Subcutaneous abdominal adipose tissue (tissue), 5 donors: ENCODE measurements around the gene TMCC2.

Experiments
- H3K27ac ChIP-seq: one replicate; pipeline ENCODE4 v1.7.0; 2013; ENCODE audit warnings: low read depth, mild to moderate bottlenecking, inconsistent platforms, low read length, moderate library complexity
- H3K27me3 ChIP-seq, 5 donors: one replicate each; pipeline ENCODE4 v1.7.0; 2013; ENCODE audit warnings: low read length in 5 of 5, inconsistent platforms in 1 of 5; ENCODE audit not compliant: control insufficient read depth in 5 of 5, insufficient read depth in 4 of 5
- H3K36me3 ChIP-seq, 5 donors: one replicate each; pipeline ENCODE4 v1.7.0; 2013; ENCODE audit warnings: low read length in 5 of 5; ENCODE audit not compliant: control insufficient read depth in 5 of 5, insufficient read depth in 5 of 5
- H3K4me1 ChIP-seq, 5 donors: one replicate each; pipeline ENCODE4 v1.7.0; 2013; ENCODE audit warnings: low read length in 5 of 5, mild to moderate bottlenecking in 3 of 5, moderate library complexity in 1 of 5; ENCODE audit not compliant: control insufficient read depth in 5 of 5, insufficient read depth in 5 of 5
- H3K4me3 ChIP-seq, 5 donors: one replicate each; pipeline ENCODE4 v1.7.0; 2013; ENCODE audit warnings: low read length in 5 of 5, low read depth in 1 of 5
- H3K9ac ChIP-seq, 5 donors: one replicate each; pipeline ENCODE4 v1.7.0; 2013; ENCODE audit warnings: low read length in 5 of 5, mild to moderate bottlenecking in 4 of 5, moderate library complexity in 3 of 5
- H3K9me3 ChIP-seq, 5 donors: one replicate each; pipeline ENCODE4 v1.7.0; 2013; ENCODE audit warnings: low read length in 5 of 5; ENCODE audit not compliant: control insufficient read depth in 5 of 5
- donor health status: healthy.
- donor health status: healthy.
- donor health status: healthy.
- donor health status: healthy.
- donor health status: healthy.

Gene TMCC2

DNA sequence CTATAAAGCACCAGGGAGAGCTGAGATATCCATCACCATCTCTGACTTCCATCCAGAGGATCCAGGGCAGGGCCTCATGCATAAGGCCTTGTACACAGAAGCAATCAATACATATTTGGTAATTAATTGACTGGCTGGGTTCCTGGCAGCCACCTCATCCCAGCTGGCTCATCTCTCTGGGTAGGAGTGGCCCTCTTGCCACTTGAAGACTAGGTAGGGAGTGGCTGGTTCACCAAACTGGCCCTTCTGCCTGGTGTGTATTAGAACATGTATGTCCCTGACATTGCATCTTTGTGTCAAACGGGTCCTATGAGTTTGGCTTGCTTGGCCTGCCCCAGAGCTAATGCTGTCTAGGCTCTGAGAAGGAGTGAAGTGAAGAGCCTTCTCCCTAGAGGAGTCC is 82.0 kb downstream of the TMCC2 start:
- Histone ChIP-seq H3K36me3 (peaks cover under 1 to 54% (median 44%) of the 10 kb centered on the region in 5 donors), H3K9ac (no peak overlapping the region), H3K4me3 (no peak overlapping the region), H3K27ac (no peak overlapping the region), H3K9me3 (no peaks in the 10 kb centered on the region), H3K4me1 (peaks cover 0 to 23% (median 14%) of the 10 kb centered on the region in 5 donors), H3K27me3 (no peaks in the 10 kb centered on the region)

DNA sequence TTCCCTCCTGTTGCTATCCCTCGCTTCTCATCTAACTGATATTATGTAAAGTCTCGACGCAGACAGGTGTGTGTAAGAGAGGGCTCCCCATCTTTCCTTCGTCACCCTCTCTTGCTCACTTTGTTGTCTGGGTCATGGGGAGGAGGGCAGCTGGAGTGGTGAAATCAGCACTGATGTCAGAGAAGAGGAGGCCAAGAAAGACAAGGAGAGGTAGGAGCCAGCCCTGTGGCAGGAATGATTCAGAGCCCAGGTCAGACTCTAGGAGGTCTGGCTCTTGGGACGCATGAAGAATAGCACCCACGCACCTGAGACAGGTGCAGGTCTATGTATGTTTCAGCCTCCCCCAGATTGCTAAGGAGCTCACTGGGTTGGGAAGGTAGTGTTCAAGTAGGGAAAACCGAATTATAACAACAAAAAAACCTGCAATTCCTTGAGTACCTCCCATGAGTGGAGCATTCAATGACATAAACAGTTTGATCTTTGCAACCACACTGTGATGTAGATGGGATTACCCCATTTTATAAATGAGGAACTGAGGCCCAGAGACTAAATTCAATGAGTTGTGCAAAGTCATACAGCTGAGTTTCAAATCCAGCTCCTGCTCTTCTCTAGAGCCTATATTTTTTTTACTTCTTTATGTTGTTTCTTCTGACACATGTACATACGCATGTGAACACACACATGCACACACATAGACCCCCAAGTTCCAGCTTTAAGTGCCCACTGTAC is 83.4 kb downstream of the TMCC2 start:
- Histone ChIP-seq H3K4me3 (no peak overlapping the region), H3K9ac (no peak overlapping the region), H3K4me1 (peaks cover 0 to 28% (median 17%) of the 10 kb centered on the region in 5 donors), H3K27me3 (no peaks in the 10 kb centered on the region), H3K9me3 (no peaks in the 10 kb centered on the region), H3K36me3 (peaks cover 0 to 40% (median 34%) of the 10 kb centered on the region in 5 donors), H3K27ac (no peak overlapping the region)

DNA sequence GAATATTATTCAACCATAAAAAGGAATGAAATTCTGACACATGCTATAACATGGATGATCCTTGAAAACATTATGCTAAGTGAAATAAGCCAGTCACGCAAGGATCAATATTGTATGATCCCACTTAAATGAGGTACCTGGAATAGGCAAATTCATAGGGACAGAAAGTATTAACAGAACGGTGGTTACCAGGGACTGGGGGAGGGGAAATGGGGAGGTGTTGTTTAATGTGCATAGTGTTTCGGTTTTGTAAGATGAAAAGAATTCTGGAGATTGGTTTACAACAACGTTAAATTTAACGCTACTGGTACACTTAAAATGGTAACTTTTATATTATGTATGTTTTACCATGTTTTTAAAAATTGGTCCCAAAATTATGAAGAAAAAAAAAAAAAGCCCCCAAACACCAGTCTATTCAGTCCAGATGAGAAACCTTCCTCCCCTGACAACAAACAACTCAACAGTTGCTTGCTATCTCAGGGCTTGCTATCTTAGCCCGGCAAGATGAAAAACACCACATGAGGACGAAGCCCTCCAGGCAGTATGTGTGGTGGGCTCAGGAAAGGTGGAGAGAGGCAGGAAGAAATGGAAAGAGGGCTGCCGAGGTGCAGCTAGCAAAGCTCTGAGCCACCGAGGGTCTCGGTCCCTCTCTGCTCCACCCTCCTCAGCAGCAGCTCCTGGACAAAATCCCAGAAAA is 85.3 kb downstream of the TMCC2 start:
- H3K9ac ChIP-seq, result peak overlapping the region in 1 of 5 donors; percentile 44
- H3K27ac ChIP-seq, result no peak overlapping the region
- H3K27me3 ChIP-seq, result no peaks in the 10 kb centered on the region
- H3K36me3 ChIP-seq, result peaks cover 0 to 21% (median 16%) of the 10 kb centered on the region in 5 donors
- peak overlapping the region in 3 of 5 donors; percentile 9 to 25 (median 23) for H3K4me3 ChIP-seq
- H3K9me3 ChIP-seq, result no peaks in the 10 kb centered on the region
- peaks cover 0 to 45% (median 30%) of the 10 kb centered on the region in 5 donors for H3K4me1 ChIP-seq

DNA sequence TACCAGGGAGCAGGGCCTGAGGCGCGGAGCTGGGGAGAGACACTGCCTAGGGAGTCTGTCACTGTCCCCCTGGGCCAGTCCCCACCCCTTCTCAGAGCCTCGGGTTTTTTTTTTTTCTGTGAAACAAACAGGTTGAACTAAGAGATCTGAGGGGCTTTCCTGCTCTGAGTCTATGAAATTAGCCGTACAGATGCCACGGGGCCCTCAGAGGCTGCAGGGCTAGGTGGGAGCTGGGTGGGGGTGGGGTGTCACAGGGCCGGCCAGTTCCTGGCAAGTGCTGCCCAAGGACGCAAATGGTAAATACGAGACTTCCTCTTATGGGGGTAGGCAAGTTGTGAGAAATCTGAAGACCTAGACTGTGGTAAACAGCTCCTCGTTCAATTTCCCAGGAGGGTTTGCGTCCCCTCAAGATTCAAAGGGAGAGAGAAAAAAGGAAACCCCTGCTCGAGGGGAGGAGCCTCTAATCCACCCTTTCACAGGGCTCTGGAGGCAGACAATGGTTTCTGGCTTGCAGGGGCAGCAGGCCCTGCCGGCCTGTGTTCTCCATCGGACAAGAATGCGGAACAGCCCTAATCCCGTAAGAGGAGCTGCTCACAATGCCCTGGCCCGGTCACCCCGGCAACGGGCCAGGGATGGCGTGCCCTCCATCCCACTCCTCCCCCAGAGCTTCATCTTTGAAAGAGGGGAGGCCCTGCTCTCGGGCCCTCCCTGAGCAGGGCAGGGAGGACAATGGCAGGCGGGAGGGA is 86.0 kb downstream of the TMCC2 start:
- Histone ChIP-seq H3K27ac (no peak overlapping the region), H3K4me3 (peak overlapping the region in 4 of 5 donors; percentile 9 to 25 (median 24)), H3K9ac (peak overlapping the region in 1 of 5 donors; percentile 44), H3K27me3 (no peaks in the 10 kb centered on the region), H3K9me3 (no peaks in the 10 kb centered on the region), H3K36me3 (peaks cover 0 to 19% (median 11%) of the 10 kb centered on the region in 5 donors), H3K4me1 (peaks cover 0 to 52% (median 36%) of the 10 kb centered on the region in 5 donors)

DNA sequence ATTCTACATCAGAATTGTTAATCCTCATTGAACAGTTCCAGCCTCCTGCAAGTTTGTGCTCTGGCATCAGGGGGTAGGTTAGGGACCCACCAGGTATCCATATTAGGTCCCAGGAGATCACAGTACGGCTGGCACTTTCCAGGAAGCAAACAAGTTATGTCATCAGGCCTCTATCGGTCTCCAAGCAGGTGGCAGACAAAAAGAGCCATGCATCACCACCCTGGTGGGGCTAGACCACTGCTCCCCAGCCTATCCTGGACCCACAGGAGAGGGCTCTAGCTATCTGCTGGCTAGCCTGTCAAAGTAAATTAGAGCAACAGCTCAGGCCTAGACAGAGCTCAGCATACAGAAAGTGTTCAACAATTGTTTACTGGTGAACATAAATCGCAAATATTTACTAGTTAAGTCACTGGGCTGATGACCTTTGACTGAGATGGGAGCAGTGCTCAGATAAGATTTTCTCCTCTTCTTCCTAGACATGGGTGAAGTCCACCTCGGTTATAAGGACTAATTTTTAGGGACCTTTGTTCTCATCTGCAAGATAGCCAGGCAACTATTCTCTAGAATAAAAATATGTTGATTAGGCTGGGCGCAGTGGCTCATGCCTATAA is 87.4 kb downstream of the TMCC2 start:
- Histone ChIP-seq H3K9me3 (no peaks in the 10 kb centered on the region), H3K27me3 (no peaks in the 10 kb centered on the region), H3K27ac (no peak overlapping the region), H3K4me3 (no peak overlapping the region), H3K9ac (no peak overlapping the region), H3K4me1 (peaks cover 4 to 65% (median 49%) of the 10 kb centered on the region in 5 donors), H3K36me3 (peaks cover 0 to 12% (median 8%) of the 10 kb centered on the region in 5 donors)

DNA sequence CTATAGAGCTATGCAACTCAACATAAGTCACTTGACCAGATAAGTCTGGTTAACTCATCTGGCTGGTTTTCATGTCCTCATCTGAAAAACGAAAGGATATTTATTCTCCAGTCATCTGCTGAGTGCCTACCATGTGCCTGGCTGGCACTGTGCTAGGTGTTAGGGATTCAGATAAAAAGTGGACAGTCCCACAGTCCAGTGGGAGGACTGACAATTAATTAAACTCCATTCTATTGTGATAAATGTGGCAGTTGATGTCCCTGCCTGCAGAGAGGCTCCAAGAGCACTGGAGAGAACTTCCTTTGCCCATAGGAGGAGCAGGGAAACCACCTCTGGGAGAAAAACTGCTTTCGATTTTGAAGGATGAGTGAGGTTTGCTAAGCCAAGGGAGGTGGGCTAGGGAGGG is 88.4 kb downstream of the TMCC2 start:
- no peak overlapping the region for H3K27ac ChIP-seq
- peaks cover 5 to 70% (median 58%) of the 10 kb centered on the region in 5 donors for H3K4me1 ChIP-seq

DNA sequence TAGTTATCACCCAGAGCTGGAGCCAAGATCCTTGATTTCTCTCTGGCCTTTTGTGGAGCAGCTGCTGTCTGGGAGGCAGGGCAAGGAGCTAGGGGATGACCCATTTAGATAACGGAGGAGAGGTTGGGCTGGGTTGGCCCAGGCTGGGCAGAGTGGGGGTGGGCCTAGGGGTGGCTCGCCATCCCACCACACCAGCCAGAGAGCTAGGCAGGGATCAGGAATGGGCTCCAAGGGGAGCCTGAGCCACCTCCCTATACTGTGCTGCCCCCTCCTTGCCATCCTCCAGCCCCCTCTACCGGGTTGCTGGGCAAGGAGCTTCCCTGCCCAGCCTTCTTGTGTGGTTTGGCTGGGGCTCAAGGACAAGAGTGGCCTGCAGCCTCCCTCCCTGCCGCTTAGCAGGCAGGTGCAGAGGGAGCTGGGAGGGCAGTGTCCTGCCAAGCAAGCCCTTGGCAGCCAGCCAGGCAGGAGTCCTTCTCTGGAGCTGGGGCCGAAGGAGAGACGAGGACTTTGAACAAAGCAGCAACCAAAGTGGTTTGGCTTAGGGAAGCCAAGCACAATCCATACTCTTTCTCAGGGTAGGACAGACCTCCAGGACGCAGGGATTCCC is 89.7 kb downstream of the TMCC2 start:
- no peak overlapping the region for H3K4me3 ChIP-seq
- H3K9ac ChIP-seq, result peak overlapping the region in 1 of 5 donors; percentile 23
- no peaks in the 10 kb centered on the region for H3K36me3 ChIP-seq
- H3K9me3 ChIP-seq, result no peaks in the 10 kb centered on the region
- no peak overlapping the region for H3K27ac ChIP-seq
- H3K27me3 ChIP-seq, result no peaks in the 10 kb centered on the region
- peaks cover 7 to 73% (median 62%) of the 10 kb centered on the region in 5 donors for H3K4me1 ChIP-seq

More for the DNA sequence above, 88.4 kb downstream of the TMCC2 start:
- Histone ChIP-seq H3K9me3 (no peaks in the 10 kb centered on the region), H3K27me3 (no peaks in the 10 kb centered on the region), H3K4me3 (no peak overlapping the region), H3K36me3 (peaks cover 0 to 2% (median 0%) of the 10 kb centered on the region in 5 donors), H3K9ac (no peak overlapping the region)

DNA sequence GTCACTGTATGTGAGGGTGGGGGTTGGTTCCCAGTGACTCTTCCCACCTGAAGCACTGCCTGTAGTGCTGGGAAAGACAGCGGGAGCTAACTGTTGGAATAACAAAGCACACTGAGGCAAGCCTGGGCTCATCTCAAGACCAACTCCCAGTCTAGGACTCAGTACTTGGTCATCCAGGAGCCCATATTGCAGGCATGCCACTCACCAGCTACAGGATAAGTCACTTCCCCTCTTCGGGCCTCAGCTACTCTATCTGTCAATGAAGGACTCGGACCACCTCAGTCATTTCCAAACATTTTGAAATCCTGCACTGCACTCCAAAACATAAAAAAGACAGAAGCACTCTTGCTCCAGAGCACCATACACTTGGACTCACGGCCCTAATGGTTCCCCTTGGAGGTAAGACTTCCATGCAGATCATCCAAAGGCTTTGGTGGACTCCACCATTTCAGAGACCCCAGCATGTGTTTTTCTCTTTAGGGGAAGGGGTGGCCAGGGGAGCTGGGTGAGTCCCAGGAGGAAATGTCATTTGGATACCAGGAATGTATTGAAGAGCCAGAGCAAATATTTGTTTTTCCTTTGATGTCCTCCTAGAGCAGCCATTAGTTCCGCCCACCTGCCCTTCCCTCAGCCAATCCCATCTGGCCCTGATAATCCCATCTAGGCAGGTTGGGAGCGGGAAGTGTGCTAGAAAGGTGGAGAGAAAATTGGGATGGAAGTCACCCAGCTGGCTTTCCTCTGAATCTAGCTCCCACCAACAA is 90.7 kb downstream of the TMCC2 start:
- H3K4me3 ChIP-seq, result no peak overlapping the region

More for the DNA sequence above, 90.7 kb downstream of the TMCC2 start:
- no peaks in the 10 kb centered on the region for H3K27me3 ChIP-seq
- H3K4me1 ChIP-seq, result peaks cover 7 to 69% (median 59%) of the 10 kb centered on the region in 5 donors
- no peak overlapping the region for H3K9ac ChIP-seq
- no peak overlapping the region for H3K27ac ChIP-seq
- H3K36me3 ChIP-seq, result no peaks in the 10 kb centered on the region
- no peaks in the 10 kb centered on the region for H3K9me3 ChIP-seq
